Gastroesophageal sphincter (tissue), 3 donors: ENCODE data around the gene ZNF33B.

Experiments used
- POLR2A ChIP-seq, 2 donors: fragments of 450-650 bp; IDR thresholded peaks; one replicate each; pipeline ENCODE4 v1.6.1; 2017; ENCODE audit warnings: antibody characterized with exemption in 2 of 2, mild to moderate bottlenecking in 2 of 2, moderate library complexity in 1 of 2
- TF ChIP-seq, protein P1 (sequence below), 4 experiments: fragments of 200-600 bp in 2 of 4; fragments of 450-650 bp in 2 of 4; sonication (generic) in 1 of 4; IDR thresholded peaks; one replicate each; pipeline ENCODE4 v1.5.1; 2017 to 2019; ENCODE audit warnings: antibody characterized with exemption in 4 of 4, mild to moderate bottlenecking in 2 of 4, moderate library complexity in 2 of 4

DNA sequence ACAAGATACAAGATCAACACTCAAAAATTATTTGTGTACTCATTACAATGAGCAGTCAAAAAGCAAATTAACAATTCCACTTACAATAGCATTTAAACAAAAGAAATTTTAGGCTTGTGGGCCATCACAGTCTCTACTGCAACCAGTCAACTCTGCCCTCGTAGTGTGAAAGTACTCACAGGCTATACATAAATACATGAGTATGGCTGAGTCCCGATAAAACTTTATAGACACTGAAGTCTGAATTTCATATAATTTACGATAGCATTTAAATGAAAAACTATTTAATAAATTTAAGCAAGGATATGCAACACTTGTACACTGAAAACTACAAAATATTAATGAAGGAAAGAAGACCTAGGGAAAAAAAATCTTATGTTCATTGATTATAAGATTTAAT lies 90.1 kb downstream of the ZNF33B start:
- TF ChIP-seq, protein P1, sequence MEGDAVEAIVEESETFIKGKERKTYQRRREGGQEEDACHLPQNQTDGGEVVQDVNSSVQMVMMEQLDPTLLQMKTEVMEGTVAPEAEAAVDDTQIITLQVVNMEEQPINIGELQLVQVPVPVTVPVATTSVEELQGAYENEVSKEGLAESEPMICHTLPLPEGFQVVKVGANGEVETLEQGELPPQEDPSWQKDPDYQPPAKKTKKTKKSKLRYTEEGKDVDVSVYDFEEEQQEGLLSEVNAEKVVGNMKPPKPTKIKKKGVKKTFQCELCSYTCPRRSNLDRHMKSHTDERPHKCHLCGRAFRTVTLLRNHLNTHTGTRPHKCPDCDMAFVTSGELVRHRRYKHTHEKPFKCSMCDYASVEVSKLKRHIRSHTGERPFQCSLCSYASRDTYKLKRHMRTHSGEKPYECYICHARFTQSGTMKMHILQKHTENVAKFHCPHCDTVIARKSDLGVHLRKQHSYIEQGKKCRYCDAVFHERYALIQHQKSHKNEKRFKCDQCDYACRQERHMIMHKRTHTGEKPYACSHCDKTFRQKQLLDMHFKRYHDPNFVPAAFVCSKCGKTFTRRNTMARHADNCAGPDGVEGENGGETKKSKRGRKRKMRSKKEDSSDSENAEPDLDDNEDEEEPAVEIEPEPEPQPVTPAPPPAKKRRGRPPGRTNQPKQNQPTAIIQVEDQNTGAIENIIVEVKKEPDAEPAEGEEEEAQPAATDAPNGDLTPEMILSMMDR (IDR thresholded peaks at IDR 0.05) = no peak
- no peak for TF ChIP-seq POLR2A (IDR thresholded peaks at IDR 0.05)
